ENCODE data around the gene ADRM1. TPM values are rescaled to one million over a fixed set of nuclear protein-coding genes. Genes with fewer than 3 reads are reported as not detected.
A peak's percentile ranks its signal among the peaks of the same experiment; 100 is the strongest.

Gene ADRM1
- total RNA-seq, 1 experiment from 2014 or later, result 160 TPM

DNA sequence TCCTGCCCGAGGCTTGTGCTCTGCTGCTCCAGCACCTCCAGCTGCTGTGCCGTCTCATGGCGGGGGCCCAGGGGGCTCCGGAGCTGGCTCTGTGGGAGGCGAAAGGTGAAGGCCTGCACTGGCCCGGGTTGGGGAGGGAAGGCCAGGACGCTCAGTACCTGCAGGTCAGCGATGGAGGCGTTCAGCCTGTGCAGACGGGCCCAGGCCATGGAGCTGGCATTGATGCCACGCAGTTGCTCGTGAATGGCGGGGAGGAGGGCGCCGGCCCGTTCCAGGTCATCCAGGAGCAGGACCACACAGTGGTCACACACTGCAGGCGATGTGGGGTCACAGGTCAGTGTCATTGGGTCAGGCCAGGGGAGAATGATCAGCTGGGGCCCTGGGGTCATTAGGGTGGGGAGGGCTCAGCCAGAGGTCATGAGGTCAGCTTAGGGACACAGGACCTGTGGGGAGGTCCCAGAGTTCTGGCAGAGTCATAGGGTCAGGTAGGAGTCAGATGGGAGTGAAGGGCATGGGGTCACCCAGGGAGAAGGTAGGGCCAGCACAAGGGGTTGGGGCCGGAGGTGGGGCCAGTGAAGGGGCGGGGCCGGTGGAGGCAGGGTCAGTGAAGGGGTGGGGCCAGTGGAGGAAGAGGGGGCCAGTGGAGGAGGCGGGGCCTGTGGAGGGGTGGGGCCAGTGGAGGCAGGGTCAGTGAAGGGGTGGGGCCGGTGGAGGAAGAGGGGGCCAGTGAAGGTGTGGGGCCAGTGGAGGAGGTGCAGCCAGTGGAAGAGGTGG, 18.0 kb downstream of the ADRM1 start:
- ATAC-seq (peak; percentile 60), DNase-seq (ENCODE audit: low spot score) (peak; percentile 73)
- TF ChIP-seq GRHL2 (CRISPR knock-in tag; IDR thresholded peaks at IDR 0.05; ENCODE audit: insufficient replicate concordance, severe bottlenecking), result no peak
- no peak for TF ChIP-seq GTF2I (CRISPR knock-in tag; conservative IDR thresholded peaks at IDR 0.05)
- TF ChIP-seq CREB1 (CRISPR knock-in tag; IDR thresholded peaks at IDR 0.05), result no peak
- TF ChIP-seq, protein P1, sequence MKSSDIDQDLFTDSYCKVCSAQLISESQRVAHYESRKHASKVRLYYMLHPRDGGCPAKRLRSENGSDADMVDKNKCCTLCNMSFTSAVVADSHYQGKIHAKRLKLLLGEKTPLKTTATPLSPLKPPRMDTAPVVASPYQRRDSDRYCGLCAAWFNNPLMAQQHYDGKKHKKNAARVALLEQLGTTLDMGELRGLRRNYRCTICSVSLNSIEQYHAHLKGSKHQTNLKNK (CRISPR knock-in tag; IDR thresholded peaks at IDR 0.05), result no peak
- TF ChIP-seq, protein P2, sequence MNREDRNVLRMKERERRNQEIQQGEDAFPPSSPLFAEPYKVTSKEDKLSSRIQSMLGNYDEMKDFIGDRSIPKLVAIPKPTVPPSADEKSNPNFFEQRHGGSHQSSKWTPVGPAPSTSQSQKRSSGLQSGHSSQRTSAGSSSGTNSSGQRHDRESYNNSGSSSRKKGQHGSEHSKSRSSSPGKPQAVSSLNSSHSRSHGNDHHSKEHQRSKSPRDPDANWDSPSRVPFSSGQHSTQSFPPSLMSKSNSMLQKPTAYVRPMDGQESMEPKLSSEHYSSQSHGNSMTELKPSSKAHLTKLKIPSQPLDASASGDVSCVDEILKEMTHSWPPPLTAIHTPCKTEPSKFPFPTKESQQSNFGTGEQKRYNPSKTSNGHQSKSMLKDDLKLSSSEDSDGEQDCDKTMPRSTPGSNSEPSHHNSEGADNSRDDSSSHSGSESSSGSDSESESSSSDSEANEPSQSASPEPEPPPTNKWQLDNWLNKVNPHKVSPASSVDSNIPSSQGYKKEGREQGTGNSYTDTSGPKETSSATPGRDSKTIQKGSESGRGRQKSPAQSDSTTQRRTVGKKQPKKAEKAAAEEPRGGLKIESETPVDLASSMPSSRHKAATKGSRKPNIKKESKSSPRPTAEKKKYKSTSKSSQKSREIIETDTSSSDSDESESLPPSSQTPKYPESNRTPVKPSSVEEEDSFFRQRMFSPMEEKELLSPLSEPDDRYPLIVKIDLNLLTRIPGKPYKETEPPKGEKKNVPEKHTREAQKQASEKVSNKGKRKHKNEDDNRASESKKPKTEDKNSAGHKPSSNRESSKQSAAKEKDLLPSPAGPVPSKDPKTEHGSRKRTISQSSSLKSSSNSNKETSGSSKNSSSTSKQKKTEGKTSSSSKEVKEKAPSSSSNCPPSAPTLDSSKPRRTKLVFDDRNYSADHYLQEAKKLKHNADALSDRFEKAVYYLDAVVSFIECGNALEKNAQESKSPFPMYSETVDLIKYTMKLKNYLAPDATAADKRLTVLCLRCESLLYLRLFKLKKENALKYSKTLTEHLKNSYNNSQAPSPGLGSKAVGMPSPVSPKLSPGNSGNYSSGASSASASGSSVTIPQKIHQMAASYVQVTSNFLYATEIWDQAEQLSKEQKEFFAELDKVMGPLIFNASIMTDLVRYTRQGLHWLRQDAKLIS (CRISPR knock-in tag; IDR thresholded peaks at IDR 0.05; ENCODE audit: borderline replicate concordance), result no peak
- no peak overlapping the region; the same call in 1 of the 2 replicates for H3K27ac Mint-ChIP-seq
- H3K36me3 Mint-ChIP-seq, result peaks cover 47% of the 10 kb centered on the region
- H3K4me1 Mint-ChIP-seq, result no peaks in the 10 kb centered on the region
- ChIA-PET POLR2A (no interaction called here), CTCF (no interaction called here)
- H3K4me3 Mint-ChIP-seq, result no peak overlapping the region
- H3K9me3 Mint-ChIP-seq, result no peaks in the 10 kb centered on the region
- H3K27me3 Mint-ChIP-seq (ENCODE audit: low read depth), result no peaks in the 10 kb centered on the region

- Mint-ChIP-seq H3K4me1 (no peaks in the 10 kb centered on the region), H3K27ac (no peak overlapping the region), H3K9me3 (0 out of 2 replicates have a peak, but pooled peaks cover 4% of the 10 kb centered on the region), H3K36me3 (peaks cover 47% of the 10 kb centered on the region), H3K4me3 (no peak overlapping the region), H3K27me3 (ENCODE audit: low read depth) (no peaks in the 10 kb centered on the region)
- DNase-seq (ENCODE audit: low spot score) (peak; percentile 59), ATAC-seq (peak; percentile 70)
- ChIA-PET POLR2A (no interaction called here), CTCF (no interaction called here)
- TF ChIP-seq HMGA2 (CRISPR knock-in tag; IDR thresholded peaks at IDR 0.05) (no peak), PRRX2 (CRISPR knock-in tag; IDR thresholded peaks at IDR 0.05) (no peak)
Measured at GRCh38 chr20:62321521-62321948, 18.7 kb downstream of the ADRM1 start.

- no peak overlapping the region for H3K27ac Mint-ChIP-seq
- H3K27me3 Mint-ChIP-seq (ENCODE audit: low read depth), result no peaks in the 10 kb centered on the region
- H3K36me3 Mint-ChIP-seq, result peaks cover 50% of the 10 kb centered on the region
- H3K4me1 Mint-ChIP-seq, result no peaks in the 10 kb centered on the region
- H3K4me3 Mint-ChIP-seq, result no peak overlapping the region
- CTCF ChIA-PET, result no interaction called here
- no peak for DNase-seq (ENCODE audit: low spot score)
- H3K9me3 Mint-ChIP-seq, result 0 out of 2 replicates have a peak, but pooled peaks cover 4% of the 10 kb centered on the region
- POLR2A ChIA-PET, result no interaction called here
- TF ChIP-seq GTF2I (CRISPR knock-in tag; conservative IDR thresholded peaks at IDR 0.05) (no peak), ZNF396 (CRISPR knock-in tag; IDR thresholded peaks at IDR 0.05; ENCODE audit: borderline replicate concordance) (no peak), OVOL2 (CRISPR knock-in tag; IDR thresholded peaks at IDR 0.05; ENCODE audit: borderline replicate concordance) (no peak), HMGA2 (CRISPR knock-in tag; IDR thresholded peaks at IDR 0.05) (no peak), HMGXB4 (CRISPR knock-in tag; IDR thresholded peaks at IDR 0.05) (no peak), TEAD4 (CRISPR knock-in tag; IDR thresholded peaks at IDR 0.05) (no peak), MXD4 (CRISPR knock-in tag; IDR thresholded peaks at IDR 0.05; ENCODE audit: borderline replicate concordance) (no peak)
- ATAC-seq, result no peak
Measured at GRCh38 chr20:62321975-62322374, 19.2 kb downstream of the ADRM1 start.
